ENCODE data around the gene TAGLN2.
A peak's percentile ranks its signal among the peaks of the same experiment; 100 is the strongest.

Gene TAGLN2

GRCh38 chr1:159935305-159935704, 10.0 kb upstream of the TAGLN2 start:
- no peak for DNase-seq (ENCODE audit: low read depth)

GRCh38 chr1:159934136-159935039, 9.1 kb upstream of the TAGLN2 start:
- no peak for DNase-seq (ENCODE audit: low read depth)

- DNase-seq (ENCODE audit: low read depth) = no peak
These were observed 8.0 kb upstream of the TAGLN2 start for GRCh38 chr1:159933347-159933746.

GRCh38 chr1:159932296-159933285, 7.3 kb upstream of the TAGLN2 start:
- DNase-seq (ENCODE audit: low read depth) = no peak

- no peak for DNase-seq (ENCODE audit: low read depth)
These were observed 6.5 kb upstream of the TAGLN2 start for GRCh38 chr1:159931795-159932173.

GRCh38 chr1:159931101-159931794, 5.9 kb upstream of the TAGLN2 start:
- no peak for DNase-seq (ENCODE audit: low read depth)

GRCh38 chr1:159930634-159931033, 5.3 kb upstream of the TAGLN2 start:
- DNase-seq (ENCODE audit: low read depth) = no peak

- DNase-seq (ENCODE audit: low read depth) = no peak
These were observed 4.9 kb upstream of the TAGLN2 start for GRCh38 chr1:159930216-159930615.

GRCh38 chr1:159929155-159930051, 4.1 kb upstream of the TAGLN2 start:
- DNase-seq (ENCODE audit: low read depth) = no peak

GRCh38 chr1:159928491-159929050, 3.3 kb upstream of the TAGLN2 start:
- DNase-seq (ENCODE audit: low read depth) = no peak

GRCh38 chr1:159927849-159928431, 2.6 kb upstream of the TAGLN2 start:
- no peak for DNase-seq (ENCODE audit: low read depth)

- DNase-seq (ENCODE audit: low read depth) = no peak
These were observed 2.0 kb upstream of the TAGLN2 start for GRCh38 chr1:159927211-159927848.

- DNase-seq (ENCODE audit: low read depth) = no peak
These were observed 392 bp upstream of the TAGLN2 start for GRCh38 chr1:159925719-159926078.

GRCh38 chr1:159924025-159924790, 1.1 kb downstream of the TAGLN2 start:
- peak; percentile 93 for DNase-seq (ENCODE audit: low read depth)

- DNase-seq (ENCODE audit: low read depth) = peak; percentile 89
These were observed 1.9 kb downstream of the TAGLN2 start for GRCh38 chr1:159923203-159924024.

GRCh38 chr1:159922511-159923202, 2.6 kb downstream of the TAGLN2 start:
- DNase-seq (ENCODE audit: low read depth) = no peak

GRCh38 chr1:159921700-159922504, 3.4 kb downstream of the TAGLN2 start:
- peak; percentile 49 for DNase-seq (ENCODE audit: low read depth)

Data from iris pigment epithelial cell (primary cell).